ENCODE measurements around the gene EVPL. TPM values are rescaled to one million over a fixed set of nuclear protein-coding genes. Genes with fewer than 3 reads are reported as not detected.

EVPL gene
- total RNA-seq, 1 experiment from 2014 or later = 58.0 TPM

GRCh38 chr17:76033139-76033538 lies 6.0 kb upstream of the EVPL start:
- ChIA-PET RAD21 (ENCODE audit: low non-redundant PET in 1 of 2, low total read pairs in 2 of 2, uncharacterized antibody in 2 of 2, unreplicated experiment in 2 of 2) (no interaction called here), POLR2A (interaction anchor here (0.9 kb wide), 1 partner anchor 26 kb away, joined by 6 read pairs; no protein-coding TSS in a partner anchor), CTCF (interaction anchor here (0.8 kb wide), 1 partner anchor 247 kb away, joined by 3 read pairs; no protein-coding TSS in a partner anchor)
- intact Hi-C loops (cut with micrococcal nuclease) = no loop called here
- no peaks in the 10 kb centered on the region for H3K79me2 ChIP-seq (ENCODE audit: insufficient read depth, low read length)
- no peaks in the 10 kb centered on the region for H3K9me2 ChIP-seq (ENCODE audit: insufficient read depth)
- BruUV-seq (replicated peaks) = no TSS peak
- peaks cover 0 to under 1% of the 10 kb centered on the region in 2 experiments; a peak in 2 of 4 replicates for H3K36me3 ChIP-seq (ENCODE audit: control insufficient read depth in 1 of 2, insufficient read depth in 2 of 2, low read length in 2 of 2)
- no peaks in the 10 kb centered on the region for H3K9me3 ChIP-seq (ENCODE audit: control insufficient read depth in 1 of 2, insufficient read depth in 1 of 2, low read depth in 1 of 2, low read length in 2 of 2)
- H4K20me1 ChIP-seq (ENCODE audit: insufficient read depth) = no peaks in the 10 kb centered on the region
- H3K4me2 ChIP-seq (ENCODE audit: low read length) = no peak overlapping the region
- peaks cover 37 to 38% of the 10 kb centered on the region in 2 experiments for H3K4me1 ChIP-seq (ENCODE audit: control insufficient read depth in 1 of 2, insufficient read depth in 2 of 2, low read length in 2 of 2)
- DNase-seq (ENCODE audit: low read depth, low spot score) (no peak), ATAC-seq (no peak)
- H3K4me3 ChIP-seq (replicated peaks in 1 of 2; ENCODE audit: low read depth in 1 of 2, low read length in 2 of 2) = no peak overlapping the region
- TF ChIP-seq CBX3 (IDR thresholded peaks at IDR 0.05; ENCODE audit: low read depth) (no peak), SRF (IDR thresholded peaks at IDR 0.05; ENCODE audit: low read depth) (no peak), SIN3A (IDR thresholded peaks at IDR 0.05; ENCODE audit: low read depth) (no peak), CEBPB (IDR thresholded peaks at IDR 0.05; ENCODE audit: low read depth) (no peak)
- TF ChIP-seq, protein P1, sequence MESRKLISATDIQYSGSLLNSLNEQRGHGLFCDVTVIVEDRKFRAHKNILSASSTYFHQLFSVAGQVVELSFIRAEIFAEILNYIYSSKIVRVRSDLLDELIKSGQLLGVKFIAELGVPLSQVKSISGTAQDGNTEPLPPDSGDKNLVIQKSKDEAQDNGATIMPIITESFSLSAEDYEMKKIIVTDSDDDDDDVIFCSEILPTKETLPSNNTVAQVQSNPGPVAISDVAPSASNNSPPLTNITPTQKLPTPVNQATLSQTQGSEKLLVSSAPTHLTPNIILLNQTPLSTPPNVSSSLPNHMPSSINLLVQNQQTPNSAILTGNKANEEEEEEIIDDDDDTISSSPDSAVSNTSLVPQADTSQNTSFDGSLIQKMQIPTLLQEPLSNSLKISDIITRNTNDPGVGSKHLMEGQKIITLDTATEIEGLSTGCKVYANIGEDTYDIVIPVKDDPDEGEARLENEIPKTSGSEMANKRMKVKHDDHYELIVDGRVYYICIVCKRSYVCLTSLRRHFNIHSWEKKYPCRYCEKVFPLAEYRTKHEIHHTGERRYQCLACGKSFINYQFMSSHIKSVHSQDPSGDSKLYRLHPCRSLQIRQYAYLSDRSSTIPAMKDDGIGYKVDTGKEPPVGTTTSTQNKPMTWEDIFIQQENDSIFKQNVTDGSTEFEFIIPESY (IDR thresholded peaks at IDR 0.05; ENCODE audit: extremely low read depth, insufficient replicate concordance, low read length) = no peak
- no peak overlapping the region for H3K27ac ChIP-seq (ENCODE audit: low read depth, low read length)
- no peak overlapping the region for H2AFZ ChIP-seq (ENCODE audit: low read depth, low read length, poor library complexity, severe bottlenecking)
- H3K27me3 ChIP-seq (ENCODE audit: insufficient read depth, low read length) = no peaks in the 10 kb centered on the region
- H3K9ac ChIP-seq (ENCODE audit: low read length) = no peak overlapping the region

GRCh38 chr17:76032780-76033108 lies 5.6 kb upstream of the EVPL start:
- Histone ChIP-seq H3K9me2 (ENCODE audit: insufficient read depth) (no peaks in the 10 kb centered on the region), H3K36me3 (ENCODE audit: control insufficient read depth in 1 of 2, insufficient read depth in 2 of 2, low read length in 2 of 2) (no peaks in the 10 kb centered on the region), H3K4me2 (ENCODE audit: low read length) (no peak overlapping the region), H3K9me3 (ENCODE audit: control insufficient read depth in 1 of 2, insufficient read depth in 1 of 2, low read depth in 1 of 2, low read length in 2 of 2) (no peaks in the 10 kb centered on the region), H3K4me1 (ENCODE audit: control insufficient read depth in 1 of 2, insufficient read depth in 2 of 2, low read length in 2 of 2) (peaks cover 41 to 42% of the 10 kb centered on the region in 2 experiments), H3K27me3 (ENCODE audit: insufficient read depth, low read length) (no peaks in the 10 kb centered on the region), H4K20me1 (ENCODE audit: insufficient read depth) (no peaks in the 10 kb centered on the region), H3K79me2 (ENCODE audit: insufficient read depth, low read length) (no peaks in the 10 kb centered on the region), H3K27ac (ENCODE audit: low read depth, low read length) (no peak overlapping the region), H3K4me3 (replicated peaks in 1 of 2; ENCODE audit: low read depth in 1 of 2, low read length in 2 of 2) (no peak overlapping the region), H2AFZ (ENCODE audit: low read depth, low read length, poor library complexity, severe bottlenecking) (no peak overlapping the region), H3K9ac (ENCODE audit: low read length) (no peak overlapping the region)
- POLR2A ChIA-PET = interaction anchor here (0.9 kb wide), 1 partner anchor 27 kb away, joined by 6 read pairs; no protein-coding TSS in a partner anchor
- RAD21 ChIA-PET (ENCODE audit: low non-redundant PET in 1 of 2, low total read pairs in 2 of 2, uncharacterized antibody in 2 of 2, unreplicated experiment in 2 of 2) = interaction anchor here in 1 of 2 experiments (0.6 kb wide), 1 partner anchor 319 kb away, joined by 7 read pairs; no protein-coding TSS in a partner anchor
- ATAC-seq (no peak), DNase-seq (ENCODE audit: low read depth, low spot score) (no peak)
- intact Hi-C loops (cut with micrococcal nuclease) = no loop called here
- BruUV-seq (replicated peaks) = no TSS peak
- CTCF ChIA-PET = interaction anchor here (0.5 to 1.2 kb wide), 3 partner anchors 19 to 247 kb away, joined by 3 read pairs; no protein-coding TSS in a partner anchor
- TF ChIP-seq YY1 (IDR thresholded peaks at IDR 0.05; ENCODE audit: extremely low read depth, insufficient replicate concordance, low read depth, low read length) (no peak), EZH2 (IDR thresholded peaks at IDR 0.05) (no peak), CTCF (IDR thresholded peaks at IDR 0.05 in 2 of 3, conservative IDR thresholded peaks at IDR 0.05 in 1 of 3; ENCODE audit: borderline replicate concordance in 1 of 3, insufficient read depth in 1 of 3, low read depth in 2 of 3, low read length in 2 of 3) (no peak), EZH2phosphoT487 (IDR thresholded peaks at IDR 0.05; ENCODE audit: borderline replicate concordance) (no peak), POLR2A (IDR thresholded peaks at IDR 0.05; ENCODE audit: borderline replicate concordance, extremely low read depth, insufficient read depth, insufficient read length) (no peak), SRF (IDR thresholded peaks at IDR 0.05; ENCODE audit: low read depth) (no peak), ELF1 (IDR thresholded peaks at IDR 0.05; ENCODE audit: borderline replicate concordance, low read depth) (no peak), ZNF274 (IDR thresholded peaks at IDR 0.05; ENCODE audit: low read depth, low read length) (no peak), EGR1 (IDR thresholded peaks at IDR 0.05; ENCODE audit: low read depth) (no peak), RAD21 (IDR thresholded peaks at IDR 0.05; ENCODE audit: low read depth) (no peak), CBX3 (IDR thresholded peaks at IDR 0.05; ENCODE audit: low read depth) (no peak), POLR2AphosphoS5 (IDR thresholded peaks at IDR 0.05; ENCODE audit: low read depth, low read length) (no peak), SIN3A (IDR thresholded peaks at IDR 0.05; ENCODE audit: low read depth) (no peak)
- TF ChIP-seq, protein P2, sequence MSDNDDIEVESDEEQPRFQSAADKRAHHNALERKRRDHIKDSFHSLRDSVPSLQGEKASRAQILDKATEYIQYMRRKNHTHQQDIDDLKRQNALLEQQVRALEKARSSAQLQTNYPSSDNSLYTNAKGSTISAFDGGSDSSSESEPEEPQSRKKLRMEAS (IDR thresholded peaks at IDR 0.05) = no peak
- TF ChIP-seq, protein P3, sequence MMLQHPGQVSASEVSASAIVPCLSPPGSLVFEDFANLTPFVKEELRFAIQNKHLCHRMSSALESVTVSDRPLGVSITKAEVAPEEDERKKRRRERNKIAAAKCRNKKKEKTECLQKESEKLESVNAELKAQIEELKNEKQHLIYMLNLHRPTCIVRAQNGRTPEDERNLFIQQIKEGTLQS (IDR thresholded peaks at IDR 0.05) = no peak
